ENCODE data around the gene ZNF616. TPM values are rescaled to one million over a fixed set of nuclear protein-coding genes. Genes with fewer than 3 reads are reported as not detected.

ZNF616 gene
- total and polyA plus RNA-seq, 2 of the 8 experiments (the other 6 are each of a cell fraction or from before 2014, with no cell fraction given), result 5.7 to 40.5 TPM

- TF ChIP-seq CBX8 (IDR thresholded peaks at IDR 0.05; ENCODE audit: borderline replicate concordance, low read depth, low read length) (no peak), CHD2 (IDR thresholded peaks at IDR 0.05; ENCODE audit: low read length) (no peak), JUND (IDR thresholded peaks at IDR 0.05; ENCODE audit: low read length) (no peak), BCL11A (IDR thresholded peaks at IDR 0.05; ENCODE audit: low read depth in 2 of 2, low read length in 2 of 2) (no peak), TAF1 (IDR thresholded peaks at IDR 0.05; ENCODE audit: low read depth, low read length) (no peak; the same call in none of the 2 replicates), MAX (IDR thresholded peaks at IDR 0.05) (no peak), CREB1 (IDR thresholded peaks at IDR 0.05) (0 out of 2 replicates have a peak, but pooled peaks have one; percentile 7), EP300 (IDR thresholded peaks at IDR 0.05; ENCODE audit: borderline replicate concordance in 1 of 2, low read depth in 2 of 2, low read length in 2 of 2) (no peak), KDM1A (IDR thresholded peaks at IDR 0.05; ENCODE audit: borderline replicate concordance, low read length) (0 out of 2 replicates have a peak, but pooled peaks have one; percentile 10), SIN3A (conservative IDR thresholded peaks at IDR 0.05 in 1 of 2, IDR thresholded peaks at IDR 0.05 in 1 of 2; ENCODE audit: low read depth in 1 of 2, low read length in 2 of 2) (no peak), CEBPB (IDR thresholded peaks at IDR 0.05; ENCODE audit: low read depth, low read length) (no peak), HDAC2 (IDR thresholded peaks at IDR 0.05; ENCODE audit: borderline replicate concordance in 1 of 2, low read depth in 2 of 2, low read length in 2 of 2) (no peak), HDAC6 (IDR thresholded peaks at IDR 0.05; ENCODE audit: low read depth, low read length) (no peak), USF2 (IDR thresholded peaks at IDR 0.05; ENCODE audit: low read length) (no peak), TCF12 (IDR thresholded peaks at IDR 0.05; ENCODE audit: low read depth, low read length) (0 out of 2 replicates have a peak, but pooled peaks have one; percentile 7), ZNF274 (IDR thresholded peaks at IDR 0.05; ENCODE audit: borderline replicate concordance, extremely low read depth, low read length) (no peak), SP2 (IDR thresholded peaks at IDR 0.05; ENCODE audit: low read length) (no peak), SRF (IDR thresholded peaks at IDR 0.05; ENCODE audit: low read depth, low read length) (no peak), CHD1 (IDR thresholded peaks at IDR 0.05; ENCODE audit: low read depth, low read length) (no peak), NANOG (IDR thresholded peaks at IDR 0.05; ENCODE audit: insufficient read depth, low read depth, low read length, poor library complexity, severe bottlenecking) (no peak), KDM4A (IDR thresholded peaks at IDR 0.05; ENCODE audit: low read depth, low read length, severe bottlenecking) (no peak), CBX5 (IDR thresholded peaks at IDR 0.05; ENCODE audit: low read depth, low read length) (no peak)
These were observed 49.3 kb upstream of the ZNF616 start (continued) for GRCh38 chr19:52188822-52189734.

Measured in H1 (cell line).